HG03571 (cell line): ENCODE data around the gene PGAM1.
A peak's percentile ranks its signal among the peaks of the same experiment; 100 is the strongest.
"Not testable (repeated sequence)": the region's sequence is repeated elsewhere in the genome, so short reads cannot be mapped to it uniquely, and the experiment has no call there.

Source experiments
- ATAC-seq: cut with Tn5 transposase; IDR thresholded peaks from one replicate; pipeline ENCODE4 v1.9.1; 2021; ENCODE audit not compliant: unreplicated experiment

The PGAM1 gene

GRCh38 chr10:97425964-97426775, at the start of gene PGAM1:
Gene PGAM1, plus strand, starts transcription at chr10:97426191. Its CDS starts 117 bp downstream, at chr10:97426308.
- peak; percentile 85 for ATAC-seq

GRCh38 chr10:97376413-97376812, 49.6 kb upstream of the PGAM1 start:
- ATAC-seq = no peak

GRCh38 chr10:97378933-97379921, 46.8 kb upstream of the PGAM1 start:
- ATAC-seq = no peak

- ATAC-seq = no peak
Observed at GRCh38 chr10:97380516-97380915, 45.5 kb upstream of the PGAM1 start.

- no peak for ATAC-seq
Observed at GRCh38 chr10:97381626-97382025, 44.4 kb upstream of the PGAM1 start.

GRCh38 chr10:97383159-97383558, 42.8 kb upstream of the PGAM1 start:
- ATAC-seq = no peak

GRCh38 chr10:97384156-97384555, 41.8 kb upstream of the PGAM1 start:
- ATAC-seq = no peak

- ATAC-seq = no peak
Observed at GRCh38 chr10:97384641-97385040, 41.4 kb upstream of the PGAM1 start.

GRCh38 chr10:97385565-97385964, 40.4 kb upstream of the PGAM1 start:
- ATAC-seq = no peak

- no peak for ATAC-seq
Observed at GRCh38 chr10:97388152-97388551, 37.8 kb upstream of the PGAM1 start.

- ATAC-seq = no peak
Observed at GRCh38 chr10:97390091-97390490, 35.9 kb upstream of the PGAM1 start.

GRCh38 chr10:97393034-97393573, 32.9 kb upstream of the PGAM1 start:
- ATAC-seq = no peak

GRCh38 chr10:97396056-97396455, 29.9 kb upstream of the PGAM1 start:
- no peak for ATAC-seq

GRCh38 chr10:97399843-97400545, 26.0 kb upstream of the PGAM1 start:
- no peak for ATAC-seq

GRCh38 chr10:97400665-97401454, 25.1 kb upstream of the PGAM1 start, which contains the start of gene RRP12:
Gene RRP12, minus strand, starts transcription at chr10:97401340. Its CDS starts 109 bp downstream, at chr10:97401231.
- ATAC-seq = peak; percentile 89

- no peak for ATAC-seq
Observed at GRCh38 chr10:97401455-97401919, 24.5 kb upstream of the PGAM1 start.

- no peak for ATAC-seq
Observed at GRCh38 chr10:97404044-97404443, 21.9 kb upstream of the PGAM1 start.

- no peak for ATAC-seq
Observed at GRCh38 chr10:97406064-97406463, 19.9 kb upstream of the PGAM1 start.

GRCh38 chr10:97406483-97406882, 19.5 kb upstream of the PGAM1 start:
- ATAC-seq = not testable (repeated sequence)
